ENCODE measurements around the gene ROCK2. TPM values are rescaled to one million over a fixed set of nuclear protein-coding genes. Genes with fewer than 3 reads are reported as not detected.
A peak's percentile ranks its signal among the peaks of the same experiment; 100 is the strongest.
"Not testable (repeated sequence)": the region's sequence is repeated elsewhere in the genome, so short reads cannot be mapped to it uniquely, and the experiment has no call there.

ROCK2 gene
- total RNA-seq, 2 experiments from 2014 or later = 16.6 to 19.2 TPM

GRCh38 chr2:11169333-11169732 lies 175.1 kb downstream of the ROCK2 start:
- H3K4me3 Mint-ChIP-seq = no peak overlapping the region
- H3K27ac Mint-ChIP-seq = no peak overlapping the region
- H3K9me3 Mint-ChIP-seq = no peaks in the 10 kb centered on the region
- ChIA-PET CTCF (no interaction called here), POLR2A (no interaction called here)
- no peaks in the 10 kb centered on the region for H3K27me3 Mint-ChIP-seq
- intact Hi-C loops (cut with micrococcal nuclease) = no loop called here
- no peaks in the 10 kb centered on the region for H3K4me1 Mint-ChIP-seq (ENCODE audit: low read depth)
- no peaks in the 10 kb centered on the region for H3K36me3 Mint-ChIP-seq
- DNase-seq = no peak

- H3K4me3 Mint-ChIP-seq = no peak overlapping the region
- H3K9me3 Mint-ChIP-seq = no peaks in the 10 kb centered on the region
- no peak overlapping the region for H3K27ac Mint-ChIP-seq
- intact Hi-C loops (cut with micrococcal nuclease) = no loop called here
- ChIA-PET CTCF (no interaction called here), POLR2A (no interaction called here)
- H3K36me3 Mint-ChIP-seq = peaks cover 4% of the 10 kb centered on the region
- no peaks in the 10 kb centered on the region for H3K4me1 Mint-ChIP-seq (ENCODE audit: low read depth)
- DNase-seq = no peak
- no peaks in the 10 kb centered on the region for H3K27me3 Mint-ChIP-seq
Measured at GRCh38 chr2:11168488-11168887, 175.9 kb downstream of the ROCK2 start.

- Mint-ChIP-seq H3K4me1 (ENCODE audit: low read depth) (no peaks in the 10 kb centered on the region), H3K27ac (no peak overlapping the region), H3K27me3 (no peaks in the 10 kb centered on the region), H3K36me3 (peaks cover 4% of the 10 kb centered on the region), H3K4me3 (no peak overlapping the region), H3K9me3 (no peaks in the 10 kb centered on the region)
- no peak for DNase-seq
- intact Hi-C loops (cut with micrococcal nuclease) = no loop called here
- CTCF ChIA-PET = no interaction called here
- POLR2A ChIA-PET = no interaction called here
Measured at GRCh38 chr2:11166476-11166875, 178.0 kb downstream of the ROCK2 start.

GRCh38 chr2:11165046-11165445 lies 179.4 kb downstream of the ROCK2 start:
- intact Hi-C loops (cut with micrococcal nuclease); H3K4me3 Mint-ChIP-seq; H3K9me3 Mint-ChIP-seq; H3K27ac Mint-ChIP-seq; CTCF ChIA-PET; H3K36me3 Mint-ChIP-seq; DNase-seq; H3K27me3 Mint-ChIP-seq; POLR2A ChIA-PET: not testable (repeated sequence)
- peaks cover 12% of the 10 kb centered on the region for H3K4me1 Mint-ChIP-seq (ENCODE audit: low read depth)

GRCh38 chr2:11163439-11164317 lies 180.8 kb downstream of the ROCK2 start:
- peaks cover 12% of the 10 kb centered on the region for H3K4me1 Mint-ChIP-seq (ENCODE audit: low read depth)
- intact Hi-C loops (cut with micrococcal nuclease) = no loop called here
- POLR2A ChIA-PET = no interaction called here

GRCh38 chr2:11161747-11162146 lies 182.7 kb downstream of the ROCK2 start:
- intact Hi-C loops (cut with micrococcal nuclease) = no loop called here
- CTCF ChIA-PET = interaction anchor here (0.9 to 1.6 kb wide), 5 partner anchors 29 to 182 kb away, joined by 3 to 8 read pairs (median 4); partner anchors contain the start of gene ROCK2

More at GRCh38 chr2:11163439-11164317, 180.8 kb downstream of the ROCK2 start:
- Mint-ChIP-seq H3K4me3 (no peak overlapping the region), H3K9me3 (no peaks in the 10 kb centered on the region), H3K27ac (no peak overlapping the region), H3K36me3 (peaks cover 4% of the 10 kb centered on the region), H3K27me3 (no peaks in the 10 kb centered on the region)
- no peak for DNase-seq
- CTCF ChIA-PET = interaction anchor here (0.8 to 1.3 kb wide), 2 partner anchors 31 kb away, joined by 4 to 8 read pairs; a partner anchor contains a TSS

GRCh38 chr2:11160731-11161455 lies 183.5 kb downstream of the ROCK2 start:
- Mint-ChIP-seq H3K9me3 (no peaks in the 10 kb centered on the region), H3K36me3 (peaks cover 4% of the 10 kb centered on the region), H3K27ac (peak overlapping the region; percentile 89), H3K27me3 (no peaks in the 10 kb centered on the region), H3K4me1 (ENCODE audit: low read depth) (peaks cover 21% of the 10 kb centered on the region), H3K4me3 (peak overlapping the region; percentile 49)
- ChIA-PET CTCF (interaction anchor here (0.9 to 1.6 kb wide), 5 partner anchors 28 to 326 kb away, joined by 3 to 8 read pairs (median 3); partner anchors contain the start of gene ROCK2), POLR2A (interaction anchor here (0.6 to 1.2 kb wide), 2 partner anchors 32 to 183 kb away, joined by 3 read pairs; partner anchors contain the start of gene ROCK2)
- DNase-seq = peak; percentile 42
- intact Hi-C loops (cut with micrococcal nuclease) = no loop called here

More at GRCh38 chr2:11161747-11162146, 182.7 kb downstream of the ROCK2 start:
- no peak overlapping the region for H3K27ac Mint-ChIP-seq
- peaks cover 4% of the 10 kb centered on the region for H3K36me3 Mint-ChIP-seq
- POLR2A ChIA-PET = interaction anchor here (0.6 kb wide), 1 partner anchor 70 kb away, joined by 3 read pairs; no protein-coding TSS in a partner anchor
- H3K27me3 Mint-ChIP-seq = no peaks in the 10 kb centered on the region
- H3K4me3 Mint-ChIP-seq = no peak overlapping the region
- peaks cover 15% of the 10 kb centered on the region for H3K4me1 Mint-ChIP-seq (ENCODE audit: low read depth)
- DNase-seq = no peak
- H3K9me3 Mint-ChIP-seq = no peaks in the 10 kb centered on the region

- peaks cover 4% of the 10 kb centered on the region for H3K36me3 Mint-ChIP-seq
- no peak for DNase-seq
- H3K4me1 Mint-ChIP-seq (ENCODE audit: low read depth) = peaks cover 22% of the 10 kb centered on the region
- CTCF ChIA-PET = interaction anchor here (1.1 to 1.6 kb wide), 2 partner anchors 27 to 325 kb away, joined by 3 to 8 read pairs; a partner anchor contains a TSS
- intact Hi-C loops (cut with micrococcal nuclease) = no loop called here
- H3K9me3 Mint-ChIP-seq = no peaks in the 10 kb centered on the region
- H3K27ac Mint-ChIP-seq = peak overlapping the region; percentile 89
- no peak overlapping the region for H3K4me3 Mint-ChIP-seq
- no peaks in the 10 kb centered on the region for H3K27me3 Mint-ChIP-seq
- POLR2A ChIA-PET = interaction anchor here (1.2 kb wide), 1 partner anchor 184 kb away, joined by 3 read pairs; the partner anchor contains the start of gene ROCK2
Measured at GRCh38 chr2:11160256-11160655, 184.2 kb downstream of the ROCK2 start.

GRCh38 chr2:11159574-11160170 lies 184.8 kb downstream of the ROCK2 start:
- Mint-ChIP-seq H3K9me3 (no peaks in the 10 kb centered on the region), H3K36me3 (peaks cover 4% of the 10 kb centered on the region), H3K4me3 (no peak overlapping the region), H3K4me1 (ENCODE audit: low read depth) (peaks cover 22% of the 10 kb centered on the region), H3K27me3 (no peaks in the 10 kb centered on the region), H3K27ac (peak overlapping the region; percentile 10)
- intact Hi-C loops (cut with micrococcal nuclease) = loop anchor here (5.0 to 10.0 kb wide), 2 partner anchors 305 to 593 kb away; partner anchors contain the start of gene E2F6
- no peak for DNase-seq
- POLR2A ChIA-PET = no interaction called here
- CTCF ChIA-PET = interaction anchor here (1.1 kb wide), 1 partner anchor 27 kb away, joined by 8 read pairs; a partner anchor contains a TSS

- no peak for DNase-seq
- H3K27ac Mint-ChIP-seq = no peak overlapping the region
- H3K27me3 Mint-ChIP-seq = no peaks in the 10 kb centered on the region
- peaks cover 28% of the 10 kb centered on the region for H3K4me1 Mint-ChIP-seq (ENCODE audit: low read depth)
- intact Hi-C loops (cut with micrococcal nuclease) = loop anchor here (5.0 to 10.0 kb wide), 2 partner anchors 306 to 593 kb away; partner anchors contain the start of gene E2F6
- POLR2A ChIA-PET = no interaction called here
- H3K36me3 Mint-ChIP-seq = peaks cover 3% of the 10 kb centered on the region
- no peaks in the 10 kb centered on the region for H3K9me3 Mint-ChIP-seq
- no peak overlapping the region for H3K4me3 Mint-ChIP-seq
- CTCF ChIA-PET = interaction anchor here (1.1 kb wide), 1 partner anchor 26 kb away, joined by 8 read pairs; a partner anchor contains a TSS
Measured at GRCh38 chr2:11158916-11159573, 185.4 kb downstream of the ROCK2 start.

GRCh38 chr2:11157731-11158130 lies 186.7 kb downstream of the ROCK2 start:
- DNase-seq = no peak
- intact Hi-C loops (cut with micrococcal nuclease) = loop anchor here (5.0 to 10.0 kb wide), 2 partner anchors 307 to 595 kb away; partner anchors contain the start of gene E2F6
- Mint-ChIP-seq H3K27ac (no peak overlapping the region), H3K4me1 (ENCODE audit: low read depth) (peaks cover 28% of the 10 kb centered on the region), H3K36me3 (no peaks in the 10 kb centered on the region), H3K4me3 (no peak overlapping the region), H3K27me3 (no peaks in the 10 kb centered on the region), H3K9me3 (no peaks in the 10 kb centered on the region)
- ChIA-PET CTCF (interaction anchor here (1.5 kb wide), 1 partner anchor 24 kb away, joined by 3 read pairs; a partner anchor contains a TSS), POLR2A (no interaction called here)

All from activated CD4-positive, alpha-beta memory T cell treated with anti-CD3 and anti-CD28 coated beads for 36 hours (primary cell).